ENCODE results near the gene DNM3.

DNA sequence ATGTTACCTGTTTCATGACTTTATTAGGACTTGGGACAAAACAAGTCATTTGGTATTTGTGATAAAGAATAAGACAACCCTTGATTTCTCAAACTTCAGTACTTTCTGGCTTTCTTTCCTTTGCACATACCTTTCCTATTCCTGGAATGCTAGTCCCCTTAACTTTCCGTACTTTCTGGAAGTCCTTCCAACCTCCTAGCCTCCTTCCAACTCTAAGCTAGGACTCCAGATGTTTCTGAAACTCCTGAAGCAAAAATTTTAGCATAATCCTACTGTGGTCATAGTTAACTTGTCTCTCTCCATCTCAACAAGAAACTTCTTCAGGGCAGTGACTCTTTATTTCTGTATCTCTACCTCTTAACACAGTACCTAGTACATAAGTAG lies 559.4 kb downstream of the DNM3 start:
- no peak for TF ChIP-seq RXRA (IDR thresholded peaks at IDR 0.05; ENCODE audit: borderline replicate concordance, low read depth)
- TF ChIP-seq, protein P1, sequence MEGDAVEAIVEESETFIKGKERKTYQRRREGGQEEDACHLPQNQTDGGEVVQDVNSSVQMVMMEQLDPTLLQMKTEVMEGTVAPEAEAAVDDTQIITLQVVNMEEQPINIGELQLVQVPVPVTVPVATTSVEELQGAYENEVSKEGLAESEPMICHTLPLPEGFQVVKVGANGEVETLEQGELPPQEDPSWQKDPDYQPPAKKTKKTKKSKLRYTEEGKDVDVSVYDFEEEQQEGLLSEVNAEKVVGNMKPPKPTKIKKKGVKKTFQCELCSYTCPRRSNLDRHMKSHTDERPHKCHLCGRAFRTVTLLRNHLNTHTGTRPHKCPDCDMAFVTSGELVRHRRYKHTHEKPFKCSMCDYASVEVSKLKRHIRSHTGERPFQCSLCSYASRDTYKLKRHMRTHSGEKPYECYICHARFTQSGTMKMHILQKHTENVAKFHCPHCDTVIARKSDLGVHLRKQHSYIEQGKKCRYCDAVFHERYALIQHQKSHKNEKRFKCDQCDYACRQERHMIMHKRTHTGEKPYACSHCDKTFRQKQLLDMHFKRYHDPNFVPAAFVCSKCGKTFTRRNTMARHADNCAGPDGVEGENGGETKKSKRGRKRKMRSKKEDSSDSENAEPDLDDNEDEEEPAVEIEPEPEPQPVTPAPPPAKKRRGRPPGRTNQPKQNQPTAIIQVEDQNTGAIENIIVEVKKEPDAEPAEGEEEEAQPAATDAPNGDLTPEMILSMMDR (IDR thresholded peaks at IDR 0.05), result no peak
- TF ChIP-seq MXI1 (IDR thresholded peaks at IDR 0.05; ENCODE audit: low read depth, low read length), result no peak
- no peak for TF ChIP-seq RCOR1 (IDR thresholded peaks at IDR 0.05; ENCODE audit: low read length)
- TF ChIP-seq SMC3 (IDR thresholded peaks at IDR 0.05; ENCODE audit: low read depth, low read length), result no peak
- TF ChIP-seq, protein P2, sequence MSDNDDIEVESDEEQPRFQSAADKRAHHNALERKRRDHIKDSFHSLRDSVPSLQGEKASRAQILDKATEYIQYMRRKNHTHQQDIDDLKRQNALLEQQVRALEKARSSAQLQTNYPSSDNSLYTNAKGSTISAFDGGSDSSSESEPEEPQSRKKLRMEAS (IDR thresholded peaks at IDR 0.05; ENCODE audit: low read depth), result no peak
- TF ChIP-seq, protein P3, sequence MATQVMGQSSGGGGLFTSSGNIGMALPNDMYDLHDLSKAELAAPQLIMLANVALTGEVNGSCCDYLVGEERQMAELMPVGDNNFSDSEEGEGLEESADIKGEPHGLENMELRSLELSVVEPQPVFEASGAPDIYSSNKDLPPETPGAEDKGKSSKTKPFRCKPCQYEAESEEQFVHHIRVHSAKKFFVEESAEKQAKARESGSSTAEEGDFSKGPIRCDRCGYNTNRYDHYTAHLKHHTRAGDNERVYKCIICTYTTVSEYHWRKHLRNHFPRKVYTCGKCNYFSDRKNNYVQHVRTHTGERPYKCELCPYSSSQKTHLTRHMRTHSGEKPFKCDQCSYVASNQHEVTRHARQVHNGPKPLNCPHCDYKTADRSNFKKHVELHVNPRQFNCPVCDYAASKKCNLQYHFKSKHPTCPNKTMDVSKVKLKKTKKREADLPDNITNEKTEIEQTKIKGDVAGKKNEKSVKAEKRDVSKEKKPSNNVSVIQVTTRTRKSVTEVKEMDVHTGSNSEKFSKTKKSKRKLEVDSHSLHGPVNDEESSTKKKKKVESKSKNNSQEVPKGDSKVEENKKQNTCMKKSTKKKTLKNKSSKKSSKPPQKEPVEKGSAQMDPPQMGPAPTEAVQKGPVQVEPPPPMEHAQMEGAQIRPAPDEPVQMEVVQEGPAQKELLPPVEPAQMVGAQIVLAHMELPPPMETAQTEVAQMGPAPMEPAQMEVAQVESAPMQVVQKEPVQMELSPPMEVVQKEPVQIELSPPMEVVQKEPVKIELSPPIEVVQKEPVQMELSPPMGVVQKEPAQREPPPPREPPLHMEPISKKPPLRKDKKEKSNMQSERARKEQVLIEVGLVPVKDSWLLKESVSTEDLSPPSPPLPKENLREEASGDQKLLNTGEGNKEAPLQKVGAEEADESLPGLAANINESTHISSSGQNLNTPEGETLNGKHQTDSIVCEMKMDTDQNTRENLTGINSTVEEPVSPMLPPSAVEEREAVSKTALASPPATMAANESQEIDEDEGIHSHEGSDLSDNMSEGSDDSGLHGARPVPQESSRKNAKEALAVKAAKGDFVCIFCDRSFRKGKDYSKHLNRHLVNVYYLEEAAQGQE (IDR thresholded peaks at IDR 0.05; ENCODE audit: low read depth, low read length), result no peak
- TF ChIP-seq RFX5 (IDR thresholded peaks at IDR 0.05; ENCODE audit: low read length), result no peak
- TF ChIP-seq, protein P4, sequence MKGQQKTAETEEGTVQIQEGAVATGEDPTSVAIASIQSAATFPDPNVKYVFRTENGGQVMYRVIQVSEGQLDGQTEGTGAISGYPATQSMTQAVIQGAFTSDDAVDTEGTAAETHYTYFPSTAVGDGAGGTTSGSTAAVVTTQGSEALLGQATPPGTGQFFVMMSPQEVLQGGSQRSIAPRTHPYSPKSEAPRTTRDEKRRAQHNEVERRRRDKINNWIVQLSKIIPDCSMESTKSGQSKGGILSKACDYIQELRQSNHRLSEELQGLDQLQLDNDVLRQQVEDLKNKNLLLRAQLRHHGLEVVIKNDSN (IDR thresholded peaks at IDR 0.05; ENCODE audit: borderline replicate concordance, low read depth), result no peak
- TF ChIP-seq POLR2AphosphoS5 (IDR thresholded peaks at IDR 0.05; ENCODE audit: low read depth, low read length), result no peak
- no peak for TF ChIP-seq GABPA (IDR thresholded peaks at IDR 0.05; ENCODE audit: low read depth)
- TF ChIP-seq RAD21 (IDR thresholded peaks at IDR 0.05; ENCODE audit: low read length), result no peak
